Muscle layer of colon (tissue), 2 donors: ENCODE results near the gene ZFYVE28.
A peak's percentile ranks its signal among the peaks of the same experiment; 100 is the strongest.

Experiments
- H3K27ac ChIP-seq: one replicate; pipeline ENCODE4 v1.7.0; 2013; ENCODE audit warnings: low read depth, mild to moderate bottlenecking, low read length, moderate library complexity
- H3K27me3 ChIP-seq, 2 donors: one replicate each; pipeline ENCODE4 v1.7.0; 2013; ENCODE audit warnings: low read length in 2 of 2, mild to moderate bottlenecking in 2 of 2; ENCODE audit not compliant: insufficient read depth in 2 of 2, control insufficient read depth in 1 of 2
- H3K36me3 ChIP-seq: one replicate; pipeline ENCODE4 v1.7.0; 2013; ENCODE audit warnings: mild to moderate bottlenecking, low read length; ENCODE audit not compliant: insufficient read depth
- H3K4me1 ChIP-seq: one replicate; pipeline ENCODE4 v1.7.0; 2013; ENCODE audit warnings: mild to moderate bottlenecking, low read length; ENCODE audit not compliant: insufficient read depth
- H3K4me3 ChIP-seq, 2 donors: one replicate each; pipeline ENCODE4 v1.7.0; 2013; ENCODE audit warnings: low read length in 2 of 2, low read depth in 1 of 2, mild to moderate bottlenecking in 1 of 2, moderate library complexity in 1 of 2
- H3K9ac ChIP-seq: one replicate; pipeline ENCODE4 v1.7.0; 2013; ENCODE audit warnings: low read length
- H3K9me3 ChIP-seq: one replicate; pipeline ENCODE4 v1.7.0; 2013; ENCODE audit warnings: mild to moderate bottlenecking, low read length
- donor health status: abdominal sarcoma.
- donor health status: Adenocarcinoma of cecum.

Gene ZFYVE28

DNA sequence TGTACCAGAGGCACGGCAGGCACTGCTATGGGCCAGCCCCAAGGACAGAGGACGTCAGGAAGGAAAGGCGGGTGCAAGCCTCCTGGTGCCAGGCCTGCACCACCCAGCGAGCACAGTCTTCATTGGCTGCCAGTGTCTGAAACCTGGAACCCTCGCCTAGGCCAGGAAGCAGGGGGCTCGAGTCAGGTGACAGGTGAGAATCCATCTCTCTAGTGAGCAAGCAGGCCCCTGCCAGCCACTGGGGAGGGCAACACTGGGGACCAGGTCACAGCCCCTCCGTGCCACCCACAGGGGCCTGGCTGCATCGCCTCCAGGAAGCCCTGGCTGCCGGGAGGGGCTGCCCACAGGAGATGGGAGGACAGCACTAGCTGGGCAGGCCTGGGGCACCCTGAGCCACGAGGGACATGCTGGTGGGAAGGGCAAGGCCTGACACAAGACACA is 169.6 kb downstream of the ZFYVE28 start:
- Histone ChIP-seq H3K9me3 (no peaks in the 10 kb centered on the region), H3K27ac (no peak overlapping the region), H3K4me3 (no peak overlapping the region), H3K36me3 (peaks cover 34% of the 10 kb centered on the region), H3K4me1 (peaks cover 9% of the 10 kb centered on the region), H3K27me3 (no peaks in the 10 kb centered on the region), H3K9ac (no peak overlapping the region)

DNA sequence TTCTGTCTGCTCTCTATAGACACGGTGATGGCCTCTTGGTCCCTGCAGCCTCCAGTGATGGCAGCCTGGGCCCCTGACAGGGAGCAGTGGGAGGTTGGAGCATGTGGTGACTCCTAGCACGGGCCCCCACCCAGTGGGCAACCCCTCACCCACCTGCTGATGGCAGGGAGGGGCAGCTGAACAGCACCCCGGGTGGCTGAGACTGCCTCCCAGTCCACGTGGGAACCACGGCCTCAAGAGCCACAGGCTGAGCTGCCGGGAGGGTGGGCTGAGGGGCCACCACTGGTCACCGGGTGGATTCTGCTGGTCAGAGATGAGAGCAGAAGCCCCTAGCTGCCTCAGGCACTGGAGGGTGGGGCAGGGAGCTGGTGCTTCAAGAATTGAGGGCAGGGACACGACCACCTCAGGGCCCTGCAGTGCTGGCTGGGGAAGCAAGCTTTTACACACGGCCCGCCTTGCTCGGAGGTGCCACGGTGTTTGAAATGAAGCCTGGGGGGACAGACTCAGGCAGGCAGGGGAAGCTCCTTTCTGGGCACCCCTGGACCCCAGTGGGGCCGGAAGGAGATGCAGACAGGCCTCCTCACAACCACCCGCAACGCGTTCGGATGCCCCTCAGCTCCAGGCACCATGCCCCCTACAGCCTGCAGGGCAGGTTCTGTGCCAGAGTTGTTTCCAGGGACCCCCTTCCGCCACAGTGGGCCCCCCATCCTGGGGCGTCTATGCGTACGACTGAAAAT is 170.2 kb downstream of the ZFYVE28 start:
- no peak overlapping the region for H3K9ac ChIP-seq
- no peaks in the 10 kb centered on the region for H3K9me3 ChIP-seq
- H3K4me3 ChIP-seq, result no peak overlapping the region
- H3K27me3 ChIP-seq, result no peaks in the 10 kb centered on the region
- peaks cover 12% of the 10 kb centered on the region for H3K4me1 ChIP-seq
- H3K36me3 ChIP-seq, result peaks cover 28% of the 10 kb centered on the region
- no peak overlapping the region for H3K27ac ChIP-seq

DNA sequence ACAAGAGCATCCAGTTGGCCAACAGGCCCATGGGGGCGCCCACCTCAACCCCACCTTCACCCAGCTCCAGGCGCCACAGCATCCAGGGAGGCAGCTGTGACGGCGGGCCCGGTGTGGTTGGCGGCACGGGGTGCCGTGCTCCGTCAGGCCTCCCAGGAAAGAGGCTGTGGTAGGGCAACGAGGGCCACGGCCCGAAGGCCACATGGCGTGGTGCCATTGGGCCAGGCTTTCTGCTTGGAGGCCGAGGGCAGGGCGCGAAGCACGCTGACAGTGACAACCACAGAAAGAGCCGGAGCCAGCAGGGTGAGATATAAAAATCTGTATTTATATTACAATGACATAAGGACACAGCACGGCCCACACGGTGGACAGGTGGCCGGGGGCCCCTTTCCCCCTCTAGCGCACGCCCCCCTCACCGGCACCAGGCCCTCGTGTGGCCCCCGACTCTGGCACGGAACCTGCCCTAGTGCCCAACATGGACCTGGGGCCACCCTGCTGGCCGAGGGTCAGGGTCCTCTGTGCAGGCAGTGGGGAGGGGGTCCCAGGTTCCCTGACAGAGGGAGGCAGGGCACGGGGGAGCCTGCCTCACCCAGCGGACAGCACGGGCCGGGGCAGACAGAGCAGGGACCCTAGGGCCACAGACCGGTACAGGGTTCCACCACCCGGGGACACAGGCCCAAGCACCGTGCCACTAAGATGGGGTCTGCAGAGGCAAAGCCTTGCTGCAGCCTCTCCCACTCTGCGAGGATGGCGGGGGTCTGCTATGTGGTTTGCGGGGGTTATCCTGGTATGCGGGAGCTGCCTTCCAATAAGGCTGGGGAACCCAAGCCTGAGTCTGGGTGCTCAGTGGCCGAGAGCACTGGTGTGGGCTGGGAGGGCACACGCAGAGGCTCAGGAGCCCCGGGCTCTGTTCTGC is 171.1 kb downstream of the ZFYVE28 start:
- H3K36me3 ChIP-seq, result peaks cover 23% of the 10 kb centered on the region

DNA sequence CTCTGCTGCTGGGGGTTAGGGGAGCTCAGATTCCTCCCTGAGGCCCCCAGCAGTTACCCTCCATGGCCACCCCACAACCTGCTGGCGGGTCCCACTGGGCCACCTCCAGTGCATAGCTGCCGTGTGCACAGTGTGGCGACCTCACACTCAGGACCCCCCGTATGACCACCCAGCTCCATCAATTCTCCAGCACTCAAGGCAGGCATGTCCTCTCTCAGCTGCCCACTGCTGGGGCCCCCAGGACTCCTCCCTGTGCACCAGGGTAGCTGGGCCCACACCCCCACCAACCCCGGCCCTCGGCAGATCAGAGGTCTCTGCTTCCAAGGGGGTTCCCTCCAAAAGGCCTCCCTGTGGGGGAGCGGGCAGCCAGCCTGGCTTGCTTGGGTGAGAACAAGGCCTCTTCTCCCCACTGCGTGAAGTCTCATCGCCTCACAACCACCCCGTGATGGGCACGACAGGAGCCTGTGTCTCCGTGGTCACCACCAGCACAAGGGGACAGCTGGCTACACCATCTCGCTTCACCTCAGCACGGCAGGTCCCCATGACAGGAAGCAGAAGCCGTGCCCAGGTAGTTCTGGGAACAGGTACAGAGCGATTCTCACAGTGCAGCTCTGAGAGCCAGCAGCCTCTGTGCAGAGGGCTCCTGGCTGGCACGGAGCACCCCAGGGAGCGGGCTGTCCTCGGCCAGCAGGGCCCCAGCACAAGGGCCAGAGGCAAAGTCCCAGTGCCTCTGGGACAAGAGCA is 171.9 kb downstream of the ZFYVE28 start:
- peaks cover 17% of the 10 kb centered on the region for H3K36me3 ChIP-seq
- H3K9me3 ChIP-seq, result no peaks in the 10 kb centered on the region
- no peak overlapping the region for H3K9ac ChIP-seq
- H3K4me3 ChIP-seq, result no peak overlapping the region
- no peak overlapping the region for H3K27ac ChIP-seq
- H3K4me1 ChIP-seq, result peaks cover 12% of the 10 kb centered on the region
- no peaks in the 10 kb centered on the region for H3K27me3 ChIP-seq

More for the DNA sequence above, 171.1 kb downstream of the ZFYVE28 start:
- Histone ChIP-seq H3K27me3 (no peaks in the 10 kb centered on the region), H3K4me3 (no peak overlapping the region), H3K9me3 (no peaks in the 10 kb centered on the region), H3K27ac (no peak overlapping the region), H3K9ac (no peak overlapping the region), H3K4me1 (peaks cover 12% of the 10 kb centered on the region)

DNA sequence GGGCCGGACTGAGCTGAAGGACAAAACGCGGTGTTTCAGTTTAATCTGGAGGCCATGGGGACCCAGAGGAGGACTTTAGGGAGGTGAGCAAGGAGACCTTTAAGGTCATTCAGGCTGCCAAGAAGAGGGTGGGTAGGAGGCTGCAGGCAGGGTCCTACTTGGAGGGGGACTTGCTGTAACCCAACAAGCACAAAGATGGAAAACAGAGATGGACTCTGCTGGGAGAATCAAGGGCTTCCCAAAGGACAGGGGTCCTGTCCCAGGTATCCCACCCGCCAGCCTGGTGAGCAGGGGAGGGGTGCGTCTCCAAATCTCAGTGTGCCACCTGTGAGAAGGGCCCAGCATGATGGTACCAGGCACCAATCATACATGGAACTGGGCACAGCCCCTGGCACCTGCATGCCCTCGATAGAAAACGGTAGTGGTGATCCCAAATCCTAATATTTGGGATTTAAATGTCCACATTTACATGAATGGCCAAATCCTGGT is 172.6 kb downstream of the ZFYVE28 start:
- H3K9ac ChIP-seq, result no peak overlapping the region
- no peak overlapping the region for H3K27ac ChIP-seq
- no peaks in the 10 kb centered on the region for H3K9me3 ChIP-seq
- H3K36me3 ChIP-seq, result peaks cover 11% of the 10 kb centered on the region
- no peaks in the 10 kb centered on the region for H3K27me3 ChIP-seq
- H3K4me3 ChIP-seq, result no peak overlapping the region
- peaks cover 15% of the 10 kb centered on the region for H3K4me1 ChIP-seq

DNA sequence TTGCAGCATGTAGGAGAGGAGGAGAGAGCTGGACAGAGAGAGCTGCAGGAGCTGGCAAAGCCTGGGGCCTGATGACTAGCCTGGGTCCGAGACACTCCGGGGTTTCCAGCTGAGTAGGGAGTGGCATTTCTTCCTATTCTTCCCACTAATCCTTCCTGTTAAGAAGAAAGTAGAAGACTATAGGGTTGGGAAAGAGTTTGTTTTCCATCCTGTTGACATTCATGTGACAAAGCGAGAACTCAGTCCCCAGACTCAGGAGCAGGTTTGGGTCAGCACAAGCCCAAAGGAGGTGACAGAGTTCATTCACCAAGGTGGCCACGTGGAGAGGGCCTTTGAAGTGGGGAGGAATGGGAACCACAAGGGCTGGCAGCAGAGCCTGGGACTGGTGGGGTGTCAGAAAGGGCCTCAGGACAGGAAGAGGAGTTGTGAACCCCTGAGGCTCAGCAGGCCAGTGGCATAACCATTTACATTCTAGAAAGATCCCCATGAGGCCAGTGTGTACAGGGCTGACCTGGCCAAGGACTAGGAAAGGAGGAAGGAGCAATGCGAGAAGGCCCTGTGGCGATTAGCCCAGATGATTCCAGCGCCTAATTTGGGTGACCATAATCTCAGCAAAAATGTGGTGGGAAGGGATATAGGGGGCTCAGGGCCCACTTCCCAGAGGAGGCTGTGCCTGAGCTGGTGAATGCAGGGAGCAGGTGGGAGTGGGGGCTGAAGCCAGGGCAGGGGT is 173.2 kb downstream of the ZFYVE28 start:
- peak overlapping the region; percentile 9 for H3K9ac ChIP-seq

DNA sequence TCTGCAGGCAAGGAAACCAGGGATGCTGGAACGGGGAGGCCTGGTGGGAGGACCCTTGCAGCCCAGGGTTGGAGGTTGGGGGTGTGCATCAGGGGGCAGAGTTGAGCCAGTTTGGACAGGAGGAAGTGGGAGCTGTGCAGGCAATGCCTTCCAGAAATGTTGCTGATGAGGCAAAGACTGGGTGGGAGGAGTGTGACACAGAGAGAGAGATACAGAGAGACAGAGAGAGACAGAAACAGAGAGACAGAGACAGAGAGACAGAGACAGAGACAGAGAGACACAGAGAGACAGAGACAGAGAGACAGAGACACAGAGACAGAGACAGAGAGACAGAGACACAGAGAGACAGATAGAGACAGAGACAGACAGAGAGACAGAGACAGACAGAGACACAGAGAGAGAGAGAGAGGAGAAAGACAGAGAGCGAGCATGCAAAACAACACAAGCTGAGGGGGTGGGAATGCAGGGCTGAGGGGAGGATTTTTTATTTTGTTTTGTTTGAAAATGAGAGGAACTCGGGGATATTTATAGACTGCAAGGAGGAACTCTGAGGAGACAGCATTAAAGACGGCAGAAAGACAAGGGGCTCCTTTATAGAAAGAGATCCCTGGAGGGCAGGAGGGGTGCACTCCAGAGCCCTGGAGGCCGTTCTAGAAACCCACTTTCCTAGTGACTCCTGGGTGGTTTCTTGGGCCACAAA is 174.6 kb downstream of the ZFYVE28 start:
- H3K4me3 ChIP-seq, result no peak overlapping the region
- H3K9me3 ChIP-seq, result no peaks in the 10 kb centered on the region
- peaks cover 35% of the 10 kb centered on the region for H3K4me1 ChIP-seq
- H3K9ac ChIP-seq, result no peak overlapping the region
- H3K36me3 ChIP-seq, result no peaks in the 10 kb centered on the region
- no peak overlapping the region for H3K27ac ChIP-seq
- no peaks in the 10 kb centered on the region for H3K27me3 ChIP-seq

More for the DNA sequence above, 173.2 kb downstream of the ZFYVE28 start:
- Histone ChIP-seq H3K4me1 (peaks cover 22% of the 10 kb centered on the region), H3K27me3 (no peaks in the 10 kb centered on the region), H3K4me3 (no peak overlapping the region), H3K27ac (no peak overlapping the region), H3K9me3 (no peaks in the 10 kb centered on the region), H3K36me3 (peaks cover 6% of the 10 kb centered on the region)

DNA sequence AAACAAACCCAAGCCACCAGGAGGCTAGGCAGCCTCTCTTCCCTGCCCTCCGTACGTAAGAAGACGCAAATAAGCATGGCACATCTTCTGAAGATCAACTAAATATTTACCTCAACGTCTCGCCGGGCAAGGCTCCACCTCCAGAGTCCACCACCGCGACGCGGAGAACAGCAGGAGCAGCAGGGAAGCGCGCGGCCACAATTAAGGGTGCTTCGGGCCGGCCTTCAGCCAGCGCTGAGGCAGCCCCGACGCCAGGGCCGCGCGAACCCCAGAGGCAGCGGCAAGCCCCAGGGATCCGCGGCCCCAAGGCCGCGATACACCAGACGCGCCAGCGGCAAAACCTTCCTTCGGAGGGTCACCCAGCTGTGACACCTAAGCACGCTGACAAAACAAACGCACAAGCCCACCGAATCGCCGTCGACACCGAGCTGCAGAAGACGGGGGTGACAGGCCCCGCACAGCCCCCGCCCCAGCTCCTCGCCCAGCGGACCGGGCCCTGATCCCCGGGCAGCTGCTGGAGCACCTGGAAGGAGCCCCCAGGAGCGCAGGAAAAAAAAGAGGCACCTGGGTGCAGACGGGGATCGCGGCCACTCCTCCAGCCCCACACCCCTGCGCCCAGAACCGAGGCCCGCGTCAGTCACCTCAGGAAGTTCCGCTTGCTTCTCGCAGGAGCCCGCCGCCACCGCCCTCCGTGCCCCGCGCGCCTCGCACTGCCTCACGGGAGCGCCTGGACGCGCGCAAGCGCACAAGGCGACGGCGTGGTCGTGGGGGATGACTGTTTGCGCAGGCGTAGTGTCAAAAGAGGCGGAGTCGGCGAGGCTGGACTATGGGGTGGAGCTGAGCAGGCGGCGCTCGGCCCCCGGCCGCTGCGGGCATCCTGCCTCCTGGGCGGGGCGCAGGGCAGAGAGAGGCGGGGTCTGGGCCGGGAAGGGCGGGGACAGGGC is 176.8 kb downstream of the ZFYVE28 start, which contains the start of the genes HAUS3 and POLN:
Gene HAUS3 (minus strand): TSS at position 712 of the 944 bp plus-strand sequence. CDS start 1,175 bp downstream, outside the sequence.
Gene POLN (minus strand): TSS at position 712 of the 944 bp plus-strand sequence. CDS start 12,890 bp downstream, outside the sequence.
- Histone ChIP-seq H3K27me3 (no peaks in the 10 kb centered on the region), H3K9me3 (no peaks in the 10 kb centered on the region), H3K36me3 (no peaks in the 10 kb centered on the region), H3K4me1 (peaks cover 38% of the 10 kb centered on the region), H3K4me3 (peak within 1 kb of the TSS; percentile 76 to 85), H3K9ac (peak within 1 kb of the TSS; percentile 65), H3K27ac (peak within 1 kb of the TSS; percentile 73)

DNA sequence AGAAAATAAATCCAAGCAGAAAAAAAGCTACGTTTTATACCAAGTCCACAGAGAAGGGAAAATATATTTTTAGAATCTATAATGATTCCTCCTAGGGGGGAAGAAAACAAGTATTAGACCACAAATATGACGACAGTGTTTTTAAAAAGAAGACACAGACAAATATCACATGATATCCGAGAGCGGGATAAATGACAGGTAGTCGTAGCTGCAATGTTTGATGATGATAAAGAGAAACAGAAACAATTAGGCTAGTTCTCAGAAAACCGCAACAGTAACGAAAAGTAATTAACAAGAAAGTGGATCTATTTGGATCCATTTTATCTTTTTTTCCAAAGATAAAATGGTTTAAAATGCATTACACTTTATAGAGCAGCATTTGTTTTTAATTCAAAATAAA is 177.4 kb downstream of the ZFYVE28 start:
- Histone ChIP-seq H3K36me3 (no peaks in the 10 kb centered on the region), H3K4me3 (peak overlapping the region in 1 of 2 donors; percentile 76), H3K27me3 (no peaks in the 10 kb centered on the region), H3K4me1 (peaks cover 38% of the 10 kb centered on the region), H3K9ac (peak overlapping the region; percentile 65), H3K9me3 (no peaks in the 10 kb centered on the region), H3K27ac (no peak overlapping the region)
